Measurements from ENCODE around the gene METAP1D.
"Not testable (repeated sequence)": the region's sequence is repeated elsewhere in the genome, so short reads cannot be mapped to it uniquely, and the experiment has no call there.

- TF ChIP-seq, protein P1, sequence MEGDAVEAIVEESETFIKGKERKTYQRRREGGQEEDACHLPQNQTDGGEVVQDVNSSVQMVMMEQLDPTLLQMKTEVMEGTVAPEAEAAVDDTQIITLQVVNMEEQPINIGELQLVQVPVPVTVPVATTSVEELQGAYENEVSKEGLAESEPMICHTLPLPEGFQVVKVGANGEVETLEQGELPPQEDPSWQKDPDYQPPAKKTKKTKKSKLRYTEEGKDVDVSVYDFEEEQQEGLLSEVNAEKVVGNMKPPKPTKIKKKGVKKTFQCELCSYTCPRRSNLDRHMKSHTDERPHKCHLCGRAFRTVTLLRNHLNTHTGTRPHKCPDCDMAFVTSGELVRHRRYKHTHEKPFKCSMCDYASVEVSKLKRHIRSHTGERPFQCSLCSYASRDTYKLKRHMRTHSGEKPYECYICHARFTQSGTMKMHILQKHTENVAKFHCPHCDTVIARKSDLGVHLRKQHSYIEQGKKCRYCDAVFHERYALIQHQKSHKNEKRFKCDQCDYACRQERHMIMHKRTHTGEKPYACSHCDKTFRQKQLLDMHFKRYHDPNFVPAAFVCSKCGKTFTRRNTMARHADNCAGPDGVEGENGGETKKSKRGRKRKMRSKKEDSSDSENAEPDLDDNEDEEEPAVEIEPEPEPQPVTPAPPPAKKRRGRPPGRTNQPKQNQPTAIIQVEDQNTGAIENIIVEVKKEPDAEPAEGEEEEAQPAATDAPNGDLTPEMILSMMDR (IDR thresholded peaks at IDR 0.05): not testable (repeated sequence)
- not testable (repeated sequence) for TF ChIP-seq POLR2A (IDR thresholded peaks at IDR 0.05)
Observed at GRCh38 chr2:172067905-172068304, 68.2 kb downstream of the METAP1D start.
